Activated CD8-positive, alpha-beta memory T cell treated with anti-CD3 and anti-CD28 coated beads for 1 hour (primary cell): ENCODE data around the gene NFYC.

ENCODE experiments used
- DNase-seq, 2 donors: peaks; one replicate each; pipeline ENCODE4 v3.0.0-alpha.2; 2020; ENCODE audit warnings: low read depth in 1 of 2; ENCODE audit errors: extremely low read depth in 1 of 2

The NFYC gene

DNA sequence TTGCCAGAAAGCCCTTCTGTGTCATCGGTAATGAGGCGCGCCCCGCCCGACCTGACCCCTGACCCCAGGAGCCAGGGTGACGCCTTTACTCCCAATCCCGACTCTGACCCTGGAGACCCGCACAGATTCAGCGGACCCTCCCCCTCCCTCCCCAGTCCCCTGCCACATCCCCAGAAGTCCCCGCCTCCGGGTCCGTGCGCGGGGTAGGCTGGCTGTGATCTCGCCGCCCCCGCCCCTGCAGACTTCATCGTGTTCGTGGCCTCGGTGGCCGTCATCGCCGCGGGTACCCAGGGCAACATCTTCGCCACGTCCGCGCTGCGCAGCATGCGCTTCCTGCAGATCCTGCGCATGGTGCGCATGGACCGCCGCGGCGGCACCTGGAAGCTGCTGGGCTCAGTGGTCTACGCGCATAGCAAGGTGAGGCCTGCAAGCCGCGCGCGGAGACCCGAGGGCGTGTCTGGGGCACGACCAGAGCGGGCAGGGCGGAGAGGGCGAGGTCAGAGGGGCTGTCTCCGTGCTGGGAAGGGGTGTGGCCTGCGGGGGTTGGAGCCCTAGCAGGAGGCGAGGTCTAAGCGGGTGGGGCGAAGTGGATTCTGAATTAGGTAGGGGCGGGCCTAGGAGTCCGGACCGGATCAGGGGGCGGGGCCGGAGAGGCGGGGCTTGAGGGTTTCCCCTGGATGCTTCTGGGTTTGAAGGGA, 126.9 kb downstream of the NFYC start:
- peak; percentile 70 to 74 for DNase-seq

DNA sequence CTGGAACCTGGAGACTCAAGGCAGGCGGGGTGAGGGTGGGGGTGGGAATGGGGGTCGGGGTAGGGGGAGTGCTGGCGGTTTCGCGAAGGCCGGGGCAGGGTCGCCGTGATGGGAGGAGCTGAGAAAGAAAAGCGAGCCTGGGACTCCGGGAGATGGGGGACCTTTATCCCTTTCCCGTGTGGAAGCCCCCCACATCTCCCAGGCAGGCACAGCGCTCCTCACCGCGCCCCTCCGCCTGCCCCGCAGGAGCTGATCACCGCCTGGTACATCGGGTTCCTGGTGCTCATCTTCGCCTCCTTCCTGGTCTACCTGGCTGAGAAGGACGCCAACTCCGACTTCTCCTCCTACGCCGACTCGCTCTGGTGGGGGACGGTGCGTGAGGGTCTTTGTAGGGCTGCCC, 127.6 kb downstream of the NFYC start:
- no peak for DNase-seq

DNA sequence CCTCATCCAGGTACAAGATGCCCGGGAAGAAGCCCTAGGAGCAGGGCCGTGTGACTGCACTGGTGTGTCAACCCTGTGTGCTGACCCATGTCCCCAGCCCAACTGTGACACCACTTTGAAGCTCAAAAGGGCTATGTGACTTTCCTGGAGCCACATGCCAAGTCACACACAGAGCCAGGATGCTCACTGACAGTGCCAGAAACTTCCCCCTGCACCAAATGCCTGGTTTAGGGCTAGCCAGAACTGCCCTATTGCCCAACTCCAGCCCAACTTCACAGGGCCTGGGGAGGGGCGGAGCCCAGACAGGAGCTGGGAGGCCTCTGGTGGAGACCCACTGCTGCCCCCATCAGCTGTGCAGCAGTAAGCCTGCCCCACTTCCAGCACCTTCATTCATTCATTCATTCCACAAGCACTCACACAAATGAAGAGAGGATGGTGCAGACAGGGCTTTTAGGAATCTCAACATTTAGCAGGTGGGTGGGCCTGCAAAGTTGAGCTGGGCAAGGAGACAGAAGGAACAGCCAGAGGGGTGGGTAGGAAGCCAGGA, 128.8 kb downstream of the NFYC start:
- DNase-seq: no peak
